SU-DHL-6 (cell line): ENCODE measurements around the gene FEN1.

Experiments
- EZH2phosphoT487 ChIP-seq: fragments of 200-600 bp; sonication (generic), shearing (Covaris generic); conservative IDR thresholded peaks from 2 replicates; pipeline ENCODE4 v1.6.1; 2018; ENCODE audit warnings: mild to moderate bottlenecking, antibody characterized with exemption, low read length, moderate library complexity, mixed read lengths
- TF ChIP-seq, protein P1 (sequence below): fragments of 200-600 bp; sonication (generic); IDR thresholded peaks from one replicate; pipeline ENCODE4 v1.5.1; 2017; ENCODE audit warnings: antibody characterized with exemption, mild to moderate bottlenecking, low read length, moderate library complexity; ENCODE audit not compliant: insufficient read depth, poor library complexity, severe bottlenecking

DNA sequence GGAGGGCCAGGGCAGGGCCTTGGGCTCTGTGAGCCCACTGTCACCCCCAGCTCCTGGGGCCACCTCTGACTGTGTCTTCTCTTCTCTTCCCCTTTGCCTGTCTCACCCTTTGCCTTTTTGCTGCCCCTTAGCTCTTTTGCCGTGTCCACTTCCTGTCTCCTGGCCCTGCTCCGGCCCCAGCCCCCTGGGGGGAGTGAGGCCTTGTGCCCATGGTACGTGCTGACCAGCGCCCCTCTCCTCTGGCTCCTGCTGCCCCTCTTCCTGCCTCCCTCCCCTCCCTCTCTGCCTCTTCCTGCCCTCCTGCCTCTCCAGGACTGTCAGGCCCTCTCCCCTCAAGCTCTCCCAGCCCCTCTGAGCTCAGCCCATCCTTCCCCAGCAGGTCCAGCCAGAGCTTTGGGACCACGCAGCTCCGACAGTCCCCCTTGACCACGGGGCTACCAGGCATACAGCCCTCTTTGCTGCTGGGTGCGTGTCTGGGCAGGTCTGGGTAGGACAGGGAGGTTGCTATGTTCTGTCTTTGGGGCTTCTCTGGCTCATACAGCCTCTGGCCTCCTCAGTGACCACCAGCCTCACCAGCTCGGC lies 12.0 kb upstream of the FEN1 start:
- TF ChIP-seq, protein P1, sequence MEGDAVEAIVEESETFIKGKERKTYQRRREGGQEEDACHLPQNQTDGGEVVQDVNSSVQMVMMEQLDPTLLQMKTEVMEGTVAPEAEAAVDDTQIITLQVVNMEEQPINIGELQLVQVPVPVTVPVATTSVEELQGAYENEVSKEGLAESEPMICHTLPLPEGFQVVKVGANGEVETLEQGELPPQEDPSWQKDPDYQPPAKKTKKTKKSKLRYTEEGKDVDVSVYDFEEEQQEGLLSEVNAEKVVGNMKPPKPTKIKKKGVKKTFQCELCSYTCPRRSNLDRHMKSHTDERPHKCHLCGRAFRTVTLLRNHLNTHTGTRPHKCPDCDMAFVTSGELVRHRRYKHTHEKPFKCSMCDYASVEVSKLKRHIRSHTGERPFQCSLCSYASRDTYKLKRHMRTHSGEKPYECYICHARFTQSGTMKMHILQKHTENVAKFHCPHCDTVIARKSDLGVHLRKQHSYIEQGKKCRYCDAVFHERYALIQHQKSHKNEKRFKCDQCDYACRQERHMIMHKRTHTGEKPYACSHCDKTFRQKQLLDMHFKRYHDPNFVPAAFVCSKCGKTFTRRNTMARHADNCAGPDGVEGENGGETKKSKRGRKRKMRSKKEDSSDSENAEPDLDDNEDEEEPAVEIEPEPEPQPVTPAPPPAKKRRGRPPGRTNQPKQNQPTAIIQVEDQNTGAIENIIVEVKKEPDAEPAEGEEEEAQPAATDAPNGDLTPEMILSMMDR: no peak
- TF ChIP-seq EZH2phosphoT487: no peak
